Mononuclear cell (primary cell): ENCODE results near the gene IFIT3. TPM values are rescaled to one million over a fixed set of nuclear protein-coding genes. Genes with fewer than 3 reads are reported as not detected.
A peak's percentile ranks its signal among the peaks of the same experiment; 100 is the strongest.

Experiments
- H3K27me3 ChIP-seq: 2 replicates; pipeline ENCODE4 v1.6.0; 2011; ENCODE audit warnings: low read length, control low read depth; ENCODE audit not compliant: insufficient read depth
- H3K4me1 ChIP-seq: 2 replicates; pipeline ENCODE4 v1.5.1; 2011; ENCODE audit warnings: mild to moderate bottlenecking, low read length, control low read depth; ENCODE audit not compliant: insufficient read depth
- H3K4me3 ChIP-seq: 2 replicates; pipeline ENCODE4 v1.5.1; 2011; ENCODE audit warnings: mild to moderate bottlenecking, low read length, moderate library complexity
- H3K9me3 ChIP-seq: 2 replicates; pipeline ENCODE4 v1.5.1; 2011; ENCODE audit warnings: low read depth, mild to moderate bottlenecking, control low read depth, low read length
- total RNA-seq: library from RNA; depleted of rRNA; stranded (reverse); fragments of >200 nt; gene quantifications from one replicate; pipeline ENCODE4 v1.2.3, GENCODE V29; 2012

Gene IFIT3
- total RNA-seq, 1 donor: 30.7 TPM

DNA sequence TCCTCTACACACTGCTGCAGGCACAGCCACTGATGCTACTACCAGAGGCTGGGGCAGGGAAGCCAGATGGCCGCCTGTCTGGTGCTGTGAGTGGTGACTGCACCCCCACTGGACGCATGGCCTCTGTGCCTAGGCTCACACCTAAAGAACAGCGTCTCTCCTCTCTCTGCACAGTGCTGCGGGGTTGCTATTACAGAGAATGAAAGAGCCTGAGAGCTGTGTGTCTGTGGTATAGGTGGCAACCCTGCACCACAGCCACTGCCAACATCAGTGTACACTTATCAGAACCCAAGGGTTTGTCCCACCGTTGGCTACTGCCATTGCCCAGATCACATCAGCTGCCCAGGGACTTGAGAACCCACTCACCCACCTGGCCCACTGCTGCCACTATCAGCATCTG is 30.0 kb upstream of the IFIT3 start:
- Histone ChIP-seq H3K4me1 (peaks cover 54% of the 10 kb centered on the region), H3K4me3 (no peak overlapping the region), H3K9me3 (no peaks in the 10 kb centered on the region), H3K27me3 (no peaks in the 10 kb centered on the region)

DNA sequence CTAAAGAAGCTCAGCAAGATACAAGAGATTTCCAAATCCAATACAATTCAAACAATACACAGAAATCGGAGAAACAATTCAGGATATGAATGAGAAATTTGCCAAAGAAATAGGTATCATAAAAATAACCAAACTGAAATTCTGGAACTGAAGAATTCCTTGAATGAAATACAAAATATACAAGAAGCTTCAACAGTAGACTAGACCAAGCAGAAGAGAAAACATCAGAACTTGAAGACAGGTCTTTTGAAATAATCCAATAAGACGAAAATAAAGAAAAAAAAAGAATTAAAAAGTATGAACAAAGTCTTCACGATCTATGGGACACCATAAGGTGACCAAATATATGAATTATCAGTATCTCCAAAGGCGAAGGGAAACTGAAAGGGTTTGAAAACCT is 28.8 kb upstream of the IFIT3 start:
- peaks cover 66% of the 10 kb centered on the region for H3K4me1 ChIP-seq
- H3K27me3 ChIP-seq: no peaks in the 10 kb centered on the region
- H3K9me3 ChIP-seq: no peaks in the 10 kb centered on the region
- no peak overlapping the region for H3K4me3 ChIP-seq

DNA sequence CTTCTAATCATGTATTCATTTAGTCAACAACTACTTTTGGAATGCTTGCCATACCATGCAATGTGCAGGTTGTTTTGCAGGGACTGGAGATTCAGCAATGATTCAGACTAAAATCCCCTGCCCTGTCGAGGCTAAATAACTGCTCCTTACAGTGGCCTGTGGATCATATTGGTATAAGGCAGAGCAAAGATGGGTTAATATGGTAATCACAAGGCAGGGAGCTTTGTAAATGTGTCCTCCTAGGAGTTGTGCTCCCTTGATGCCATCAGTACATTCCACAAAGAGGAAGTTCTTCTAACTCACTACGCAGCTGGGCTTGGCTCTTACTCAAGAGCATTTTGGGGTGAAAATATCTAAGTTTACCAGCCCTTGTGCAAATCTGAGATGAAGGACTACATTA is 26.6 kb upstream of the IFIT3 start:
- peaks cover 53% of the 10 kb centered on the region for H3K4me1 ChIP-seq
- H3K27me3 ChIP-seq: no peaks in the 10 kb centered on the region
- H3K4me3 ChIP-seq: peak overlapping the region; percentile 65

DNA sequence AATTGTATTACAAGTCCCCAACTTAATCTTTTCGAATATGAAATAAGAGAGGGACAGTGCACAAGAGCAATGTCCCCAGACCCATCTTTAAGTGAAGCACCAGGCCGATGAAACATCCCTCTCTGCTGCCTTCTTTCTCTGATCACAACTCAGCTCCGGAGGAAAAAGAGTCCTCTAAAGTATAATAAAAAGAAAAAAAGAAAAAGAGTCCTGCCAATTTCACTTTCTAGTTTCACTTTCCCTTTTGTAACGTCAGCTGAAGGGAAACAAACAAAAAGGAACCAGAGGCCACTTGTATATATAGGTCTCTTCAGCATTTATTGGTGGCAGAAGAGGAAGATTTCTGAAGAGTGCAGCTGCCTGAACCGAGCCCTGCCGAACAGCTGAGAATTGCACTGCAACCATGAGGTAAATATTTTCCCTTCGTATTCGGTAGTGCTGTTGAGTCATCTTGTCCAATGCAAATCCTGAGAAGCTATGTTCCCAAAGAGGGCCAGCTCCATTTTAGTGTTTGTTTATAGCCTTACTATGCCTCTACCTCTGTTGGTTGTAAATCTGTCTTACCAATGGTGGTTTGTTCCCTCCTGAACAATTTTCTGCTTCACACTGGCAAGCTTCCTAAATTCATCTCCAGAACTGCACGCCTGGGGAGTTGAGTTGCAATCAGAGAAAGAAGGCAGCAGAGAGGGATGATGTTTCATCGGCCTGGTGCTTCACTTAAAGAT is 25.9 kb upstream of the IFIT3 start, which contains the start of gene IFIT2:
Gene IFIT2, plus strand, starts transcription at position 326 of the 725 bp plus-strand sequence. Its CDS starts 78 bp downstream, at position 404.
- Histone ChIP-seq H3K4me3 (peak within 1 kb of the TSS; percentile 65), H3K4me1 (peaks cover 47% of the 10 kb centered on the region), H3K27me3 (no peaks in the 10 kb centered on the region), H3K9me3 (no peaks in the 10 kb centered on the region)

More for the DNA sequence above, 26.6 kb upstream of the IFIT3 start:
- no peaks in the 10 kb centered on the region for H3K9me3 ChIP-seq

DNA sequence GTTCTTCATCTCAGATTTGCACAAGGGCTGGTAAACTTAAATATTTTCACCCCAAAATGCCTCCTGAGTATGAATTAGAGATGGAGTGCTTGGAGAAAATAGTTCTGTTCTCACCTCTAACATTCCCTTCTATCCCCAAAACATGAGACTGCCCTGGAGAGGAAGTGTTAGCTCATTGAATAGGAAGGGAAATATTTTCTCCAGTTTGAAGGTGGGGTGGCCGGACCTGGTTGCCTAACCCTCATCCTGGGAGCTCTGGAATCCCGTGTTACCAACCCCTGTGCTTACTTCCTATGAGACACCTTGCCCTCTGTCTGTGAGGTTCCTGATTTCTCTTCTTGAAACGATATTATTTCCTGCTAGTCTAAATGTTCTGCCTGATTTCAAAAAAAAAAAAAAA is 25.2 kb upstream of the IFIT3 start:
- Histone ChIP-seq H3K4me1 (peaks cover 40% of the 10 kb centered on the region), H3K4me3 (peak overlapping the region; percentile 65), H3K27me3 (no peaks in the 10 kb centered on the region), H3K9me3 (no peaks in the 10 kb centered on the region)

DNA sequence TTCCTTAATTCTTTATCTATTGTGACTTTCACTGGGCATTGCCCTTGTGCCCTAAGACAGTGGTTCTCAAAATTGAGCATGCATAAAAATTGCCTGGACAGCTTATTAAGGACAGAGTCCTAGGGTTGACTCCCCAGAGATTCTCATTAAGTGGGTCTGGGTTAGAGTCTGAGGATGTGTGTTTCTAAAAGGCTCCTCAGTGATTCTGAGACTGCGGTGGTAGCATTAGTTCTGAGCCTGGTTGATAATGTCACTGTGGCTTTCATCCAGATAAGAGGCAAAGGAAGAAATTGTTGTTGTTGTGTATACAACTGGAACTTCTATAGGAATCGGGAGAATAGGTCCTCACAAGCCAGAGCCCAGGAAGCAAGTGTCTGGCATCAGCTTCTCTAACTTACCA is 24.6 kb upstream of the IFIT3 start:
- no peaks in the 10 kb centered on the region for H3K9me3 ChIP-seq
- peaks cover 37% of the 10 kb centered on the region for H3K4me1 ChIP-seq
- no peaks in the 10 kb centered on the region for H3K27me3 ChIP-seq
- peak overlapping the region; percentile 65 for H3K4me3 ChIP-seq

DNA sequence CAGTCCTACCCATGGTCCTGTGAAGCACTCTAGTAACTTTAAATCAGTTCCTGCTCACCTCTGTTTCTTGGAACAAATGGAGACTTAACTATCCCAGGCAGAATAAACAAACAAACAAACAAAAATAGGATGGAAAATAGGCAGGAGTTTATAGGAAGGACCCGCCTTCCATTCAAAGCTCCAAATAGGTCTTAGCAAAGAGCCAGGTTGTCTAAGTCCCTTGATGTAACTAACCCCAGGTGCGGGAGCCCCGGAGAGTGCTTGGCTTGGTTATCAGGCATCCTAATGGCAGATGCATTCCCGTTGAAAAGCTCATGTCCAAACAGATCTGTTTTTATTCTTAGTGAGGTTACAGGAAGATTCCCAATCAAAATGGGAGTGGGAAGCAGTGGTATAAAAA is 23.8 kb upstream of the IFIT3 start:
- H3K4me3 ChIP-seq: peak overlapping the region; percentile 65
- no peaks in the 10 kb centered on the region for H3K27me3 ChIP-seq
- H3K9me3 ChIP-seq: no peaks in the 10 kb centered on the region
- peaks cover 37% of the 10 kb centered on the region for H3K4me1 ChIP-seq

DNA sequence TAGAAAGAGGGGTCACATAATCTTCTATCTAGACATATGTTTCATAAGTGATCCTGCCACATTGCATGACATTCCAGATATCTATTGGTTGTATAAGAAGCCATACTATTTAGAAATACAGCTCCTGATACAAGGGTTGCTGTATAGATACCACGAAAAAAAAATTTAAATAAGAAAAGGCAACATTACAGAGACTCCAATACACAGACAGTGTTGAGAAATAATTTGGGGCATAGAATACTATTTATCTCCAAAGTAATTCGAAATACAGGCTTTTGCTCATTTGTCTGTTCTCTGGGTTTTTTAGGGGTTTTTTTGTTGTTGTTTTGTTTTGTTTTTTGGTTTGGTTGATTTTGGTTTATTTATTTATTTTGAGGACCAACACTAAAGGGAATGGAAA is 23.4 kb upstream of the IFIT3 start:
- Histone ChIP-seq H3K27me3 (no peaks in the 10 kb centered on the region), H3K4me3 (peak overlapping the region; percentile 65), H3K4me1 (peaks cover 37% of the 10 kb centered on the region), H3K9me3 (no peaks in the 10 kb centered on the region)

DNA sequence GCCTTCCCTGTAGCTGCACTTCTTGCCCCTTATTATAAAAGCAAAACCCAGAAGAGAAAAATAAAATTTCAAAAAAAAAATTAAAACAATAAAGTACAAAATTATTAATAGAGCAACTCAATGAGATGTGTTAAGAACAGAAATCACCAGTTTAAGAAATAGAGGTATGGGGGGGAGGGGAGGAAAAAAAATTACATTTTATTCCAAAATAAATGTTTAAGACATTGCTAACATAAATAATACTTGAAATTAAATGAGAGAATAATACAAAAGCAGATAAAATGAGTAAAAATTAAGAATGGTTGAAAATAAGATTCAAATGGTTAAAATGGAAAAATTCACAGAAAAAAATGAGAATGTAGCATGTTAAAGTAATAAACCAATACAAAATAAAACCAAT is 22.9 kb upstream of the IFIT3 start:
- H3K9me3 ChIP-seq: no peaks in the 10 kb centered on the region
- H3K27me3 ChIP-seq: no peaks in the 10 kb centered on the region
- no peak overlapping the region for H3K4me3 ChIP-seq
- H3K4me1 ChIP-seq: peaks cover 37% of the 10 kb centered on the region

DNA sequence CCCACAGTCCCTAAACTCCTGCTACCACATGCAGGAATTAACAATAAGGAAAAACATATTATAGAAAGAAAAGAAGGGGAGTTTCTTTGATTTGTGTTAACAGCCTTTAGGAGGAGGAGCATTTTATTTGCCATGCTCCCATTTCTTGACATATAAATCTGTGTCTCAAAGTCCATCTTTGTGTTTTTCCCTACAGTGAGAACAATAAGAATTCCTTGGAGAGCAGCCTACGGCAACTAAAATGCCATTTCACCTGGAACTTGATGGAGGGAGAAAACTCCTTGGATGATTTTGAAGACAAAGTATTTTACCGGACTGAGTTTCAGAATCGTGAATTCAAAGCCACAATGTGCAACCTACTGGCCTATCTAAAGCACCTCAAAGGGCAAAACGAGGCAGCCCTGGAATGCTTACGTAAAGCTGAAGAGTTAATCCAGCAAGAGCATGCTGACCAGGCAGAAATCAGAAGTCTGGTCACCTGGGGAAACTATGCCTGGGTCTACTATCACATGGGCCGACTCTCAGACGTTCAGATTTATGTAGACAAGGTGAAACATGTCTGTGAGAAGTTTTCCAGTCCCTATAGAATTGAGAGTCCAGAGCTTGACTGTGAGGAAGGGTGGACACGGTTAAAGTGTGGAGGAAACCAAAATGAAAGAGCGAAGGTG is 21.9 kb upstream of the IFIT3 start:
- H3K4me3 ChIP-seq: no peak overlapping the region
- H3K27me3 ChIP-seq: no peaks in the 10 kb centered on the region
- H3K4me1 ChIP-seq: peaks cover 32% of the 10 kb centered on the region
- no peaks in the 10 kb centered on the region for H3K9me3 ChIP-seq

DNA sequence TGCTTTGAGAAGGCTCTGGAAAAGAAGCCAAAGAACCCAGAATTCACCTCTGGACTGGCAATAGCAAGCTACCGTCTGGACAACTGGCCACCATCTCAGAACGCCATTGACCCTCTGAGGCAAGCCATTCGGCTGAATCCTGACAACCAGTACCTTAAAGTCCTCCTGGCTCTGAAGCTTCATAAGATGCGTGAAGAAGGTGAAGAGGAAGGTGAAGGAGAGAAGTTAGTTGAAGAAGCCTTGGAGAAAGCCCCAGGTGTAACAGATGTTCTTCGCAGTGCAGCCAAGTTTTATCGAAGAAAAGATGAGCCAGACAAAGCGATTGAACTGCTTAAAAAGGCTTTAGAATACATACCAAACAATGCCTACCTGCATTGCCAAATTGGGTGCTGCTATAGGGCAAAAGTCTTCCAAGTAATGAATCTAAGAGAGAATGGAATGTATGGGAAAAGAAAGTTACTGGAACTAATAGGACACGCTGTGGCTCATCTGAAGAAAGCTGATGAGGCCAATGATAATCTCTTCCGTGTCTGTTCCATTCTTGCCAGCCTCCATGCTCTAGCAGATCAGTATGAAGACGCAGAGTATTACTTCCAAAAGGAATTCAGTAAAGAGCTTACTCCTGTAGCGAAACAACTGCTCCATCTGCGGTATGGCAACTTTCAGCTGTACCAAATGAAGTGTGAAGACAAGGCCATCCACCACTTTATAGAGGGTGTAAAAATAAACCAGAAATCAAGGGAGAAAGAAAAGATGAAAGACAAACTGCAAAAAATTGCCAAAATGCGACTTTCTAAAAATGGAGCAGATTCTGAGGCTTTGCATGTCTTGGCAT is 21.1 kb upstream of the IFIT3 start:
- H3K9me3 ChIP-seq: no peaks in the 10 kb centered on the region
- peaks cover 27% of the 10 kb centered on the region for H3K4me1 ChIP-seq
- no peaks in the 10 kb centered on the region for H3K27me3 ChIP-seq
- H3K4me3 ChIP-seq: no peak overlapping the region

DNA sequence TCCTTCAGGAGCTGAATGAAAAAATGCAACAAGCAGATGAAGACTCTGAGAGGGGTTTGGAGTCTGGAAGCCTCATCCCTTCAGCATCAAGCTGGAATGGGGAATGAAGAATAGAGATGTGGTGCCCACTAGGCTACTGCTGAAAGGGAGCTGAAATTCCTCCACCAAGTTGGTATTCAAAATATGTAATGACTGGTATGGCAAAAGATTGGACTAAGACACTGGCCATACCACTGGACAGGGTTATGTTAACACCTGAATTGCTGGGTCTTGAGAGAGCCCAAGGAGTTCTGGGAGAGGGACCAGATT is 20.6 kb upstream of the IFIT3 start:
- no peak overlapping the region for H3K4me3 ChIP-seq
- no peaks in the 10 kb centered on the region for H3K27me3 ChIP-seq
- no peaks in the 10 kb centered on the region for H3K9me3 ChIP-seq
- peaks cover 25% of the 10 kb centered on the region for H3K4me1 ChIP-seq

DNA sequence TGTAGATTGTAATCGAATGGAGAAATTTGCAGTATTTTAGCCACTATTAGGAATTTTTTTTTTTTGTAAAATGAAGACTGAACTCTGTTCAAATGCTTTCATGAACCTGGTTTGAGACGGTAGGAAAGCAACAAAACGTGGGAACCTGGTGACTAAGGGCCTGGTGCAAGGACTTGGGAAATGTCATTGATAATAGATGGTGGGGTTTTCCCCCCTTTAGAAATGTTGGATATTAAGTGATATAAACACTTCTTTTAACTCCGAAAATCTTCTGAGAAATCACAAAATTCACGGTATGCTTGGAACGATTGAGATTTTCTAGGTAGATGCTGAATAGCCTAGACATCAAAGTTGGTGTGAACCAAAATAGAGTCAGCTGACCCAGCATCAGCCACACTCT is 19.5 kb upstream of the IFIT3 start:
- Histone ChIP-seq H3K27me3 (no peaks in the 10 kb centered on the region), H3K4me1 (peaks cover 15% of the 10 kb centered on the region), H3K4me3 (no peak overlapping the region), H3K9me3 (no peaks in the 10 kb centered on the region)

DNA sequence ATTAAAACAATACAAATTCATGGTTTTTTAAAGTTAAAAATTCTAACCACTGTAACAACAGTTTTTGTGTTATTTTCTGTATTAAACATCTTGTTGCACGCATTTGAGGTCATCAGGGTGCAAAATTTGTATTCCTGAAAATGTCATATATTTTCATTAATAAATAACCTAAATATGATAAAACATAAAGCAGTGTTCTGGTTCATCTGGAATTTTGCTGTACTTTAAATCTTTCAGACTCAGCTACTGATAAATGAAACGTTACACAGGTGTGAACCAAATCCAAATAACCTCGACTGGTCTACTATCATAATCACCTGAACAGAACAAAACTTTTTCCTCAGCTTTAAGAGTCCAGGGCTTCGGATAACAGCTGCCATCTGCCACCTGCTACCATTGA is 19.1 kb upstream of the IFIT3 start:
- Histone ChIP-seq H3K4me3 (no peak overlapping the region), H3K9me3 (no peaks in the 10 kb centered on the region), H3K4me1 (peaks cover 10% of the 10 kb centered on the region), H3K27me3 (no peaks in the 10 kb centered on the region)
